Measurements from ENCODE around the gene LARGE1.
"Not testable (repeated sequence)": the region's sequence is repeated elsewhere in the genome, so short reads cannot be mapped to it uniquely, and the experiment has no call there.

Gene LARGE1

GRCh38 chr22:33883961-33884808 lies 36.1 kb downstream of the LARGE1 start:
- DNase-seq = no peak

- no peak for DNase-seq
Measured at GRCh38 chr22:33883561-33883960, 36.7 kb downstream of the LARGE1 start.

- no peak for DNase-seq
Measured at GRCh38 chr22:33882991-33883390, 37.3 kb downstream of the LARGE1 start.

GRCh38 chr22:33880986-33881385 lies 39.3 kb downstream of the LARGE1 start:
- no peak for DNase-seq

- no peak for DNase-seq
Measured at GRCh38 chr22:33879796-33880195, 40.5 kb downstream of the LARGE1 start.

- DNase-seq = no peak
Measured at GRCh38 chr22:33875316-33875715, 45.0 kb downstream of the LARGE1 start.

GRCh38 chr22:33874206-33874605 lies 46.1 kb downstream of the LARGE1 start:
- DNase-seq = no peak

- DNase-seq = no peak
Measured at GRCh38 chr22:33873666-33874065, 46.6 kb downstream of the LARGE1 start.

- DNase-seq = no peak
Measured at GRCh38 chr22:33873186-33873585, 47.1 kb downstream of the LARGE1 start.

GRCh38 chr22:33871935-33872334 lies 48.3 kb downstream of the LARGE1 start:
- DNase-seq = no peak

- no peak for DNase-seq
Measured at GRCh38 chr22:33869946-33870345, 50.3 kb downstream of the LARGE1 start.

- no peak for DNase-seq
Measured at GRCh38 chr22:33867971-33868370, 52.3 kb downstream of the LARGE1 start.

- no peak for DNase-seq
Measured at GRCh38 chr22:33867118-33867866, 53.0 kb downstream of the LARGE1 start.

GRCh38 chr22:33866511-33866910 lies 53.8 kb downstream of the LARGE1 start:
- DNase-seq = no peak

- DNase-seq = no peak
Measured at GRCh38 chr22:33865996-33866395, 54.3 kb downstream of the LARGE1 start.

GRCh38 chr22:33865248-33865647 lies 55.0 kb downstream of the LARGE1 start:
- DNase-seq = no peak

GRCh38 chr22:33864723-33865130 lies 55.5 kb downstream of the LARGE1 start:
- DNase-seq = no peak

- no peak for DNase-seq
Measured at GRCh38 chr22:33861216-33861875, 58.9 kb downstream of the LARGE1 start.

- DNase-seq = no peak
Measured at GRCh38 chr22:33860386-33860785, 59.9 kb downstream of the LARGE1 start.

- DNase-seq = no peak
Measured at GRCh38 chr22:33859311-33859710, 61.0 kb downstream of the LARGE1 start.

- not testable (repeated sequence) for DNase-seq
Measured at GRCh38 chr22:33858653-33859052, 61.6 kb downstream of the LARGE1 start.

GRCh38 chr22:33857767-33858166 lies 62.5 kb downstream of the LARGE1 start:
- not testable (repeated sequence) for DNase-seq

- no peak for DNase-seq
Measured at GRCh38 chr22:33854724-33855123, 65.6 kb downstream of the LARGE1 start.

Data from activated CD4-positive, alpha-beta T cell treated with anti-CD3 and anti-CD28 coated beads, Interleukin-2, amount 50 U/mL, for 1 hour (primary cell).